Tibial nerve (tissue), 4 donors: ENCODE data around the gene SNX30. TPM values are rescaled to one million over a fixed set of nuclear protein-coding genes. Genes with fewer than 3 reads are reported as not detected.
A peak's percentile ranks its signal among the peaks of the same experiment; 100 is the strongest.
"Not testable (repeated sequence)": the region's sequence is repeated elsewhere in the genome, so short reads cannot be mapped to it uniquely, and the experiment has no call there.

ENCODE experiments used
- DNase-seq, 2 donors: peaks; one replicate each; pipeline ENCODE4 v3.0.0-alpha.2; 2019; ENCODE audit warnings: low spot score in 2 of 2
- H3K27ac ChIP-seq, 4 donors: fragments of 200-600 bp; sonication (generic) in 3 of 4; one replicate each; pipeline ENCODE4 v1.5.1; 2017 to 2019; ENCODE audit warnings: mild to moderate bottlenecking in 1 of 4
- H3K27me3 ChIP-seq, 2 donors: fragments of 200-600 bp; sonication (generic) in 1 of 2; one replicate each; pipeline versions ENCODE4 v1.5.1 to v1.6.0; 2017 to 2019
- H3K36me3 ChIP-seq, 3 donors: fragments of 200-600 bp; sonication (generic); one replicate each; pipeline ENCODE4 v1.5.1; 2018 to 2019
- H3K4me1 ChIP-seq, 4 donors: fragments of 200-600 bp; sonication (generic) in 3 of 4; one replicate each; pipeline ENCODE4 v1.5.1; 2017 to 2019
- H3K4me3 ChIP-seq, 4 donors: fragments of 200-600 bp; sonication (generic) in 3 of 4; one replicate each; pipeline ENCODE4 v1.5.1; 2017 to 2019; ENCODE audit warnings: mild to moderate bottlenecking in 1 of 4, moderate library complexity in 1 of 4
- H3K9me3 ChIP-seq, 4 donors: fragments of 200-600 bp; sonication (generic) in 3 of 4; one replicate each; pipeline ENCODE4 v1.5.1; 2017 to 2019
- EP300 ChIP-seq, 2 donors: sonication (generic); formaldehyde crosslinking; IDR thresholded peaks; one replicate each; pipeline ENCODE4 v1.6.1; 2017; ENCODE audit warnings: antibody characterized with exemption in 2 of 2, mild to moderate bottlenecking in 1 of 2
- POLR2A ChIP-seq, 2 donors: fragments of 450-650 bp; IDR thresholded peaks; one replicate each; pipeline ENCODE4 v1.6.1; 2017; ENCODE audit warnings: antibody characterized with exemption in 2 of 2, mild to moderate bottlenecking in 2 of 2, moderate library complexity in 2 of 2
- WGBS, 2 donors: methylation state at CpG; one replicate each; pipeline ENCODE4 v1.1.5; 2018; 5-methylcytosine and 5-hydroxymethylcytosine counted together
- total RNA-seq, 4 donors: library from RNA; depleted of rRNA; stranded (reverse); fragments of >200 nt; gene quantifications; one replicate each; pipeline ENCODE4 v1.1.0, GENCODE V29; 2016
- TF ChIP-seq, protein P1 (sequence below), 5 experiments: fragments of 200-600 bp in 3 of 5; fragments of 450-650 bp in 2 of 5; sonication (generic) in 3 of 5; IDR thresholded peaks; one replicate each; pipeline ENCODE4 v1.5.1; 2016 to 2019; ENCODE audit warnings: antibody characterized with exemption in 5 of 5, mild to moderate bottlenecking in 3 of 5, moderate library complexity in 2 of 5

Gene SNX30
- total RNA-seq, 4 donors from 2014 or later, result 14.9 to 25.3 (median 17.0) TPM

DNA sequence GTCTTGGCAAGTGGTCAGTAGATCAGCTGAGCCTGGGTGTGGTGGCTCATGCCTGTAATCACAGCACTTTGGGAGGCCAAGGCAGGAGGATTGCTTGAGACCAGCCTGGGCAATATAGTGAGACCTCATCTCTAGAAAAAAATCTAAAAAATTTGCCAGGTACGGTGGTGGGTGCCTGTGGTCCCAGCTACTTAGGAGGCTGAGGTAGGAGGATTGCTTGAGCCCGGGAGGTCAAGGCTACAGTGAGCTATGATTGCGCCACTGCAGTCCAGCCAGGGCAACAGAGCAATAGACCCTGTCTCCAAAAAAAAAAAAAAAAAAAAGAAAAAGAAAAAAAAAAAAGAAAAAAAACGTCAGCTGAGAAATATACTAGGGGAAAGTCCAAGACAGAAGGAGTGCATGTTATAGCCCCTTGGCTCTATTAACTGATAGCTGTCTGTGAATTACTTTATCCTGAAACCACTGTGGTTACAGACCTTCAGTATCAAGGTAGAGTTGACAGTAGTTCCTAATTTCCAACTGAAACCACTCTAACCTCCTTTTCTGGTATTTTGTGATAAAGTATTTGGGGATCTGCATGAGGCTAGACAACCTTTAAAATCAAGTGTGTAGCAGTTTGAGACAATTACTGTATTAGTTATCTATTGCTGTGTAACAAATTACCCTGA, 30.3 kb upstream of the SNX30 start:
- H3K4me1 ChIP-seq, result peaks cover 0 to 20% (median 11%) of the 10 kb centered on the region in 4 donors

DNA sequence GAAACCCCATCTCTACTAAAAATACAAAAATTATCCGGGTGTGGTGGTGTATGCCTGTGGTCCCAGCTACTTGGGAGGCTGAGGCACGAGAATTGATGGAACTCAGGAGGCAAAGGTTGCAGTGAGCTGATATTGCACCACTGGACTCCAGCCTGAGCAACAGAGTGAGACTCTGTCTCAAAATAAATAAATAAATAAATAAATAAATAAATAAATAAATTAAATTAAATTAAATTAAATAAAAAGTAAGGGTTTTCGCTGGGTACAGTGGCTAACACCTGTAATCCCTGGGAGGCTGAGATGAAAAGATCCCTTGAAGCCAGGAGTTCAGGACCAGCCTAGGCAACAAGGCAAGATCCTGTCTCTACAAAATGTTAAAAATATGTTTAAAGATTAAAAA, 27.8 kb upstream of the SNX30 start:
- H3K27me3 ChIP-seq, H3K4me1 ChIP-seq, H3K4me3 ChIP-seq, DNase-seq, H3K27ac ChIP-seq, H3K36me3 ChIP-seq, H3K9me3 ChIP-seq: not testable (repeated sequence)
- WGBS, 2 donors, result 95 to 96% methylated on average over 3 of the region's 3 CpGs

More for the DNA sequence above, 30.3 kb upstream of the SNX30 start:
- H3K9me3 ChIP-seq, result no peaks in the 10 kb centered on the region
- H3K36me3 ChIP-seq, result peaks cover 0 to 3% (median 0%) of the 10 kb centered on the region in 3 donors
- TF ChIP-seq POLR2A (IDR thresholded peaks at IDR 0.05) (no peak), EP300 (IDR thresholded peaks at IDR 0.05) (no peak)
- TF ChIP-seq, protein P1, sequence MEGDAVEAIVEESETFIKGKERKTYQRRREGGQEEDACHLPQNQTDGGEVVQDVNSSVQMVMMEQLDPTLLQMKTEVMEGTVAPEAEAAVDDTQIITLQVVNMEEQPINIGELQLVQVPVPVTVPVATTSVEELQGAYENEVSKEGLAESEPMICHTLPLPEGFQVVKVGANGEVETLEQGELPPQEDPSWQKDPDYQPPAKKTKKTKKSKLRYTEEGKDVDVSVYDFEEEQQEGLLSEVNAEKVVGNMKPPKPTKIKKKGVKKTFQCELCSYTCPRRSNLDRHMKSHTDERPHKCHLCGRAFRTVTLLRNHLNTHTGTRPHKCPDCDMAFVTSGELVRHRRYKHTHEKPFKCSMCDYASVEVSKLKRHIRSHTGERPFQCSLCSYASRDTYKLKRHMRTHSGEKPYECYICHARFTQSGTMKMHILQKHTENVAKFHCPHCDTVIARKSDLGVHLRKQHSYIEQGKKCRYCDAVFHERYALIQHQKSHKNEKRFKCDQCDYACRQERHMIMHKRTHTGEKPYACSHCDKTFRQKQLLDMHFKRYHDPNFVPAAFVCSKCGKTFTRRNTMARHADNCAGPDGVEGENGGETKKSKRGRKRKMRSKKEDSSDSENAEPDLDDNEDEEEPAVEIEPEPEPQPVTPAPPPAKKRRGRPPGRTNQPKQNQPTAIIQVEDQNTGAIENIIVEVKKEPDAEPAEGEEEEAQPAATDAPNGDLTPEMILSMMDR (IDR thresholded peaks at IDR 0.05), result no peak
- H3K27me3 ChIP-seq, result no peaks in the 10 kb centered on the region
- H3K4me3 ChIP-seq, result no peak overlapping the region
- H3K27ac ChIP-seq, result no peak overlapping the region
- WGBS, 2 donors, result 84 to 85% methylated on average over 4 of the region's 4 CpGs
- no peak for DNase-seq

DNA sequence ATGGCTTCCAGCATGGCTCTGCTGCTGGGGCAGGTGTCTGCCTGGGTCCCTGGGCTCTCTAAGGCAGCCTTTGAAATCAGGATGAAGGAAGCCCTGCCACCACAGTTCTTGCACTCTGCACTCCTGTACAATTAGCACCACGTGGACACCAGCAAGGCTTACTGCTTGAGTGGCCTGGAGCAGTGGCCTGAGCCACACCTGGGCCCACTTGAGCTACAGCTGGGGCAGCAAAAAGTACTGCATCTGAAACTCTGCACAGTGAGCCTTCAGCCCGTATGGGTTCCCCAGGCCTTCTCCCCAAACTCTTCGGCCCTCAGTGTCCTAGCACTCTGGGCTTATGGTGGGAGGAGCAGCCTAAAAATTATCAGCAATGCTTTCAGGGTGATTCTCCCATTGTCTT, 24.6 kb upstream of the SNX30 start:
- Histone ChIP-seq H3K27me3 (no peaks in the 10 kb centered on the region), H3K9me3 (no peaks in the 10 kb centered on the region), H3K4me3 (no peak overlapping the region), H3K36me3 (no peaks in the 10 kb centered on the region), H3K4me1 (no peaks in the 10 kb centered on the region), H3K27ac (peak overlapping the region in 1 of 4 donors; percentile 43)
- WGBS, 2 donors, result 65 to 87% methylated on average over 3 of the region's 3 CpGs
- no peak for DNase-seq
- TF ChIP-seq, protein P1 (IDR thresholded peaks at IDR 0.05), result no peak
- TF ChIP-seq POLR2A (IDR thresholded peaks at IDR 0.05) (no peak), EP300 (IDR thresholded peaks at IDR 0.05) (no peak)

DNA sequence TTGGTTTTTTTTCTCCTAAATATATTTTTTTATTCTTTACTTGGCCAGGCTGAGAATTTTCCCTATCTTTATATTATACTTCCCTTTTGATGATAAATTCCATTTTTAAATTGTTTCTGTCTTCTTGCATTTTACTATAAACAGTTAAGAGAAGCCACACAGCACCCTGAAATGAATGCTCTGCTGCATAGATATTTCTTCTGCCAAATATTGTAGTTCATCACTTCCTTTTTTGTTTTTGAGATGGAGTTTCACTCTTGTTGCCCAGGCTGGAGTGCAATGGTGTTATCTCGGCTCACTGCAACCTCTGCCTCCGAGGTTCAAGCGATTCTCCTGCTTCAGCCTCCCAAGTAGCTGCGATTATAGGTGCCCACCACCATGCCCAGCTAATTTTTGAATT, 24.1 kb upstream of the SNX30 start:
- no peaks in the 10 kb centered on the region for H3K4me1 ChIP-seq
- no peaks in the 10 kb centered on the region for H3K27me3 ChIP-seq
- H3K27ac ChIP-seq, result peak overlapping the region in 2 of 4 donors; percentile 7 to 43
- no peaks in the 10 kb centered on the region for H3K9me3 ChIP-seq
- TF ChIP-seq POLR2A (IDR thresholded peaks at IDR 0.05) (no peak), EP300 (IDR thresholded peaks at IDR 0.05) (no peak)
- TF ChIP-seq, protein P1 (IDR thresholded peaks at IDR 0.05), result no peak
- 85 to 87% methylated on average over 4 of the region's 4 CpGs for WGBS, 2 donors
- H3K4me3 ChIP-seq, result no peak overlapping the region
- DNase-seq, result no peak
- no peaks in the 10 kb centered on the region for H3K36me3 ChIP-seq

DNA sequence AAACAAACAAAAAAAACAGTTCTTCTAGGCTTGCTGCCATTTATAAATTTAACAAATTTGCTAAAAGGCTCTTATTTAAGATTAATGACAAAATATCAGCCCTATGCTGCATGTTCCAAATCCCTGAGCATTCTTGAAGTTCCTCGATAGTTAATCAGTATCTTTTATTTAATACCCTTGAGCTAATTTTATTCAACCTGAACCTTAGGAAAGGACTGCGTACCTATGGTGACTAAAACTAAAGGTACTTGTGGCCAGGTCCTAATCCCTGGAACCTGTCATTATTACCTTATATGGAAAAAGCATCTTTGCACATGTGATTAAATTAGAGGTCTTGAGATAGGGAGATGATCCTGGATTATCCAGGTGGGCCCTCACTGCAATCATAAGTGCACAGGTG, 22.2 kb upstream of the SNX30 start:
- Histone ChIP-seq H3K9me3 (no peaks in the 10 kb centered on the region), H3K4me1 (no peaks in the 10 kb centered on the region), H3K27ac (no peak overlapping the region), H3K36me3 (no peaks in the 10 kb centered on the region), H3K4me3 (no peak overlapping the region), H3K27me3 (no peaks in the 10 kb centered on the region)
- DNase-seq, result no peak
- TF ChIP-seq EP300 (IDR thresholded peaks at IDR 0.05) (no peak), POLR2A (IDR thresholded peaks at IDR 0.05) (no peak)
- TF ChIP-seq, protein P1 (IDR thresholded peaks at IDR 0.05), result no peak
- WGBS, 2 donors, result 97 to 100% methylated on average over 2 of the region's 2 CpGs
